HG03442 (cell line): ENCODE results near the gene TFF3.

Source experiments
- ATAC-seq: cut with Tn5 transposase; IDR thresholded peaks from one replicate; pipeline ENCODE4 v1.9.1; 2021; ENCODE audit warnings: mild to moderate bottlenecking, moderate library complexity; ENCODE audit not compliant: unreplicated experiment

Gene TFF3

GRCh38 chr21:42347601-42348327, 32.6 kb upstream of the TFF3 start:
- ATAC-seq, result no peak

GRCh38 chr21:42346866-42347600, 31.8 kb upstream of the TFF3 start:
- no peak for ATAC-seq

GRCh38 chr21:42346441-42346840, 31.2 kb upstream of the TFF3 start:
- ATAC-seq, result no peak

GRCh38 chr21:42344631-42345030, 29.4 kb upstream of the TFF3 start:
- no peak for ATAC-seq

DNA sequence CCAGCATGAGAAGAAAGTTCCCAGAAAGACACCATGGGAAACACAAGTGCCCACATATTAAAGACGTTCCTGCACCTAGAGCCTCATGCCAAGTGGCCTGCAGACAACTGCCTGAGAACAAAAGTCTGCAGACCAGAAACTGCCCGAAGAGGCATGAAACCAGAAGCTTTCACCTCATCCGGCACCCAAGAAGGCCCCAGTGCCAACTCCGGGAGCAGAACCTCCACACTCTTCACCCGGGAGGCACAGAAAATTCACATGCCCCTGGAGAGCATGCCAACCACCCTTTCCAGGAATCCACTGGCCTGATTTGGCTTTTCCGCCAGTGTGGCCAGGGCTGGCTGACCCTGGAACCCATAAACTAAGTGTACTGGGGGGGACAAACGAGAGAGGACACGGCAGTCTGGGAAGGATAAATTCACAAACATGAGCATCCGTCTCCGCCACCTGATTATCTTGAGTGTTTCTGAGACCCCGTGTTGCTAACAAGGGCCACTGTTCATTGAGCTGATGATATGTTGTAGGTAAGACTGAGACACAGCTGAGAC, 28.8 kb upstream of the TFF3 start:
- ATAC-seq, result no peak

- no peak for ATAC-seq
Observed at GRCh38 chr21:42343556-42343955, 28.3 kb upstream of the TFF3 start.

DNA sequence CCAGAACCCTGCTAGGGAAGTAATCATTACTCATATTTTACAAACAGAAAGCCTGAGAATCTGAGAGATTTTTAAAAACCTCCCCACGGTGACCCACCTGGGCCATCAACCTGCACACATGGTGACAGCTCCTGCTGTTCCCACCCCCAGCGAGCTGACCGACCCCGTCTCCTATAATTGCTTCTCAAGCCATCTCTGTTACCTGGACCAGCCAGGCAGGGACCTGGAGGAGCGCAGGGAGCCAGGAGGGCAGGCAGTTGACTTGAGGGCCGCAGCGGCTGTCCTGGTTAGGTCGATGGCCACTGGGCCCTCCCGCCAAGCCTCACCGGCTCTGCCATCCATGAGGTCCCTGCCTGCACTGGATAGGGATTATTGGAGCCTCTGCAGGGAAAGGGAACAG, 27.9 kb upstream of the TFF3 start:
- no peak for ATAC-seq

DNA sequence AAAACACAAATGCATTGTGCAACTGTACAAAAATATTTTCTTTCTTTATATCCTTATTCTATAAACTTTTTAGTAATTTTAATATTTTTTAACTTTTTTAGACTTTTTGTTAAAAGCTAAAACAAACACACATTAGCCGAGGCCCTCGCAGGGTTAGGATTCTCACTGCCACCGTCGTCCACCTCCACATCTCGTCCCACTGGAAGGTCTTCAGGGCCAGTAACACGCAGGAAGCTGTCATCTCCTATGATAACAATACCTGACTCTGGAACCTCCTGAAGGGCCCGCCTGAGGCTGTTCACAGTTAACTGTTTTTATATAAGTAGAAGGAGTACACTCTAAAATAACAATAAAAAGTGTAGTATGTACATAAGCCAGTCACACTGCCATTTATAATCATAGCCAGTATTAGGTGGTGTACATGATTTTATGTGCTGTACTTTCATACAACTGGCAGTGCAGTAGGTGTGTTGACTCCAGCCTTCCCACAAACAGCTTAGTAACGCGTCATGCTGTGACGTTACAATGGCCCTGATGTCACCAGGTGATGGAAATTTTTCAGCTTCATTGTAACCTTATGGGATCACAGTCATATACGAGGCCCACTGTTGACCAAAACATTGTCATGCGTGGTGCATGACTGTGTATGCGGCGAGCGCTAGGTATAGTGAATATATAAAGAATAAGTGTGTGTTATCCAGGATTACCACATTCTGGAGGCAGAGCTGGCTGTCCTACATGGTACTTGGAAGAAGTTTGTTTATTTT, 26.8 kb upstream of the TFF3 start:
- ATAC-seq, result no peak

DNA sequence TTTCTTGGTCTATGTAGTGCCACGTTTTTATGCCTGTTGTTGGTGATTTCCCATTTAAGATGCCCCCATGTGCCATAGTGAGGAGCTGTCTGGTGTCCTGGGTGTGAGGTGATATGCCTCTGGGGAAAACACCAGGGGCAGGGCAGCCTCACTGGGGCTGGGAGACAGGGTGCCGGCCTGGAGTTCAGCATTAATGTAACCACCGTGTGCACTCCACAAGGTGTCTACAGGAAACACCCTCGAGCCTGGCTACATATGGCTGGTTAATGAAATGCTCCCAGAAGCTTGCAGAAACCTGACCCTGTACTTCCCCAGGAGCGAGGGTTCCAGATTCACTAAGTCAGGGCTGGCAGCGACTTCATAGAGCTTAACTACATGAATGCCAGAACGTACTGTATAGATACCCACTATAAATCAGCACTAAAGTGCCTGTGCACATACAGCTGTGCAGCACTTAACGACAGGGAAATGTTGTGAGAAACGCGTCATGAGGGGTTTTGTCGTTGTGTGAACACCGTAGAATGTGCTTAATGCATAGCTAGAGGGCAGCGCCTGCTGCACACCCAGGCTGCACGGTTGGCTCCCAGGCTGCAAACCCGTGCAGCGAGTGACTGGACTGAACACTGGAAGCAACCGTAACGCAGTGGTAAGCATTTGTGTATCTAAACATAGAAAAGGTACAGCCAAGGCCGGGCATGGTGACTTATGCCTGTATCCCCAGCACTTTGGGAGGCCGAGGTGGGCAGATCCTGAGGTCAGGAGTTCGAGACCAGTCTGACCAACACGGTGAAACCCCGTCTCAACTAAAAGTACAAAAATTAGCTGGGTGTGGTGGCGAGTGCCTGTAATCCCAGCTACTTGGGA, 25.2 kb upstream of the TFF3 start:
- no peak for ATAC-seq

DNA sequence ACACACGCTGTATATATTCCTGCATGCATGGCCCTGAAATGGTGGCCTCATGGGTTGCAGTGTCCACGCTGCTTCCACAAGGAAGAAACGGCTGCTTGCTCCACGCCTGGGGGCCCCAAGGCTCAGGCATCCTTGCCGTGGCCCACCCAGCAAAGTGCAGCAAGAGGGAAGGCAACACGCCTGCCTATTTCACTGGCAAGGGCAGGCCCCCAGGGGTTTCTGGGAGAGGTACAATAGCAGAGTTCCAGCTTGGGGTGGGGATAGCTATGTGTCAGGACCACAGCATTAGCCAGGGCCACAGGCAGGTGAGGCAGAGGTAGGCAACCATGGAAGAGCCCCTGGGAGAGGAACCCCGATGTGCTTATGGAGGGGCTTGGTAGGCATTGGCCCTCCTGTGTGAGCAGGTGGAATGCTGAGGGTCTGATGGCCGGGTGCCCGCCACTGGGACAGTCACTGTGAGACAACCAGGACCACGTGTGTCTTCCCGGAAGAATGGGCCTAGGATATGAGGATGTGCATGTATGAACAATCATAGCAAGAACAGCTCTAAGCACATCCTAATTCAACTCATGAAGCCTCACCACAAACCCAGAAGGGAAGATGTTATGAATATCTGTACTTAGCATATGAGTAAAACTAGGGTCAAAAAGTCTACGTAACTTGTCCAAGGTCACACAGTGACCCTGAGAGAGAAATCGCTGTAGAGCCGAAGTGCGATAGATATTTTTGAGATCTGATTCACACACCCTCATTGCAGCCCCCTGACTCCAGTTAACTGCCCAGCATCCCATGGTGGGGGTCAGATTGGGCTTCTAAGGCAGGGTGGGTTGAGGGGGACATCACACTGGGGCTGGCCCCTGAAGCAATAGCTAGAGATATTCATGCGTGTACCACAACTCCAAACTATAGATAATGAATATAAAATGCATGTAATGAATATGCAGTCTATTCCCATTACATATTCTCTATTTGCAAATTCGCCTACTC, 23.8 kb upstream of the TFF3 start:
- no peak for ATAC-seq

DNA sequence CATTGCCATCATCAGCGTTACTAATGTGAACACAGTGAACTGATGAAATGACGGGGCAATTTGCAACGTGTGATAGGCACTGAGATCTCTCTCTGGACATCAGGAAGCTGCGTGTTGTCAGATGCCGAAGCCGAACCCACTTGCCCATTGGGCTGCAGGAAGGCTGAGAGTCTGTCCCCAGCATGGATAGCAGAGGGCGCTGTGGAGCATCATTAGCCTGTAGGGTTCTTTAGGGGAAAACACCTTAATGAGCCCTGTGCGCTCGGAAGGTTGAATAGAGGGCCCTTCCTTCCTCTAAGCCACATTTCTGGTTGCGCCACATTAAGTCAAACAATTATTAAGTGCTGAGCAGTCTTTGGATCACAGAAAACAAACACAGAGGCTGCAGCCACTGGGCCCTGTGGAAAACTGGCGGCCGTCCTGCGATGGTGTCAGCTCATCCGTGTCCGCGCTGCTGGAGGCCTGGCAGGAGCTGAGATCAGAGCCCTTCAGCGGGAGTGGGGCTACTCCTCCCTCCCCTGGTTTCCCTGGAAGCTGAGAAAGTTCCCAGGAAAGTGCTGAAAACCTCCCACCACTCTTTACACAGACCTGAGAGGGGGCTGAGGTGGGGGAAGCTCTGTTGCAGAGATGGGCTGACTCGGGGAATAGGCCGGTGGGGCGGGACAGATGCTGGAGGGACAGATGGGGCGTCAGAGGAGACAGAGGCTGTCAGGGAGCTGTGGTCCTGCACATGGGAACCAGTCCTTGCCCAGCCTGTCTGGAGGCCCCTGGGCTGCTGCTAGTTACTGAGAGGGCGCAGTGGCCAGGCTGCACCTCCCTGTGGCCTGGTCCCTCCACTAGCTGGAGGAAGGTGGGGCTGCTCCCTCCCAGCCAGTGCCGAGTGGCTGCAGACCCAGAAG, 22.9 kb upstream of the TFF3 start:
- no peak for ATAC-seq

GRCh38 chr21:42337276-42337675, 22.1 kb upstream of the TFF3 start:
- ATAC-seq, result no peak

- ATAC-seq, result no peak
Observed at GRCh38 chr21:42336054-42336453, 20.8 kb upstream of the TFF3 start.

GRCh38 chr21:42332557-42333317, 17.5 kb upstream of the TFF3 start:
- no peak for ATAC-seq

DNA sequence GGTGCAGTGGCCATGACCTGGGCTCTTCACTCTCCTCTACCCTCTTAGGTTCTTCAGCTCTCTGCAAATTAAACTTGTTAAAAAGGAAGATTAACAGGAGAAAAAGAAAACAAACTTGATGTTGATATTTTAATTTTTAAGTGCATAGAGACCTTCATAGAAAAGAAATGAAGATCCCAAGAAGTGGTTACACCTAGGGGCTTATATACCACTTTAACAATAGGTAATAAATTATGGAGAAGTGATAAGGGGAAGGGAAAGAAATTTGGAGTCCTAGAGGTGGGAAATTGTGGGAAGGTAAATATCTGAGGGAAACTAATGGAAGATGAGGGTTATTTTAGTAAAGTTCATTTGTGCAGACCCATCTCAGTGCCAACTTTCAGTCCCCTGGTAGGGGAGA, 16.5 kb upstream of the TFF3 start:
- no peak for ATAC-seq

- no peak for ATAC-seq
Observed at GRCh38 chr21:42330380-42331371, 15.5 kb upstream of the TFF3 start.
